Neural cell (in vitro differentiated cells): Measurements from ENCODE around the gene ARID1B. TPM values are rescaled to one million over a fixed set of nuclear protein-coding genes. Genes with fewer than 3 reads are reported as not detected.

ENCODE experiments used
- H2AFZ ChIP-seq: fragments of 200-600, 300-800 bp; sonication (generic), shearing (Covaris generic); 2 replicates; pipeline ENCODE4 v1.6.0; 2014; ENCODE audit warnings: low read depth, mild to moderate bottlenecking, antibody characterized with exemption, low read length, moderate library complexity
- H3F3A ChIP-seq: fragments of 200-600 bp; shearing (Covaris generic); 2 replicates; pipeline ENCODE4 v1.6.1; 2016; ENCODE audit warnings: mild to moderate bottlenecking, moderate library complexity, mixed read lengths, antibody characterized with exemption, low read length; ENCODE audit not compliant: insufficient read depth, poor library complexity, severe bottlenecking
- H3K27ac ChIP-seq: fragments of 200-600, 300-800 bp; sonication (generic), shearing (Covaris generic); 2 replicates; pipeline ENCODE4 v1.5.1; 2014; ENCODE audit warnings: mild to moderate bottlenecking, low read length, moderate library complexity
- H3K27me3 ChIP-seq: fragments of 300-800, 200-600 bp; sonication (generic), shearing (Covaris generic); 2 replicates; pipeline ENCODE4 v1.6.0; 2014; ENCODE audit warnings: mild to moderate bottlenecking, low read depth, low read length, moderate library complexity; ENCODE audit not compliant: insufficient read depth
- H3K36me3 ChIP-seq: fragments of 300-800, 200-600 bp; sonication (generic), shearing (Covaris generic); 2 replicates; pipeline ENCODE4 v1.5.1; 2014; ENCODE audit warnings: mild to moderate bottlenecking, antibody characterized with exemption, low read length, moderate library complexity; ENCODE audit not compliant: insufficient read depth
- H3K4me2 ChIP-seq: fragments of 300-800, 200-600 bp; sonication (generic), shearing (Covaris generic); 2 replicates; pipeline ENCODE4 v1.6.0; 2014; ENCODE audit warnings: mild to moderate bottlenecking, low read length
- H3K4me3 ChIP-seq: fragments of 300-800, 200-600 bp; sonication (generic), shearing (Covaris generic); 2 replicates; pipeline ENCODE4 v1.5.1; 2014; ENCODE audit warnings: mild to moderate bottlenecking, low read length, moderate library complexity
- H3K79me2 ChIP-seq: fragments of 200-600 bp; shearing (Covaris generic); replicated peaks from 2 replicates; pipeline ENCODE4 v1.6.0; 2014; ENCODE audit warnings: mild to moderate bottlenecking, low read length, moderate library complexity; ENCODE audit not compliant: insufficient read depth
- H3K9ac ChIP-seq: fragments of 300-800, 200-600 bp; sonication (generic), shearing (Covaris generic); 2 replicates; pipeline ENCODE4 v1.6.1; 2016; ENCODE audit warnings: mild to moderate bottlenecking, low read length, mixed read lengths
- H3K9me2 ChIP-seq: fragments of 200-600 bp; shearing (Covaris generic); 2 replicates; pipeline ENCODE4 v1.6.1; 2016; ENCODE audit warnings: mild to moderate bottlenecking, low read length, mixed read lengths; ENCODE audit not compliant: insufficient read depth
- H3K9me3 ChIP-seq: fragments of 200-600, 300-800 bp; sonication (generic), shearing (Covaris generic); 2 replicates; pipeline ENCODE4 v1.6.1; 2016; ENCODE audit warnings: mild to moderate bottlenecking, mixed run types, low read length, moderate library complexity, mixed read lengths
- H4K20me1 ChIP-seq: fragments of 200-600 bp; shearing (Covaris generic); 2 replicates; pipeline ENCODE4 v1.6.1; 2016; ENCODE audit warnings: mild to moderate bottlenecking, mixed run types; ENCODE audit not compliant: insufficient read depth
- EP300 ChIP-seq: fragments of 450-650 bp; conservative IDR thresholded peaks from 2 replicates; pipeline ENCODE4 v1.6.1; 2014; ENCODE audit warnings: antibody characterized with exemption, mild to moderate bottlenecking, moderate library complexity; ENCODE audit not compliant: poor library complexity, severe bottlenecking
- EZH2 ChIP-seq: fragments of 200-600, 300-800 bp; shearing (Covaris generic), sonication (generic); IDR thresholded peaks from 2 replicates; pipeline ENCODE4 v1.6.1; 2014; ENCODE audit warnings: antibody characterized with exemption, low read length, borderline replicate concordance, mild to moderate bottlenecking; ENCODE audit not compliant: insufficient read depth, poor library complexity, severe bottlenecking
- MXI1 ChIP-seq: fragments of 450-650 bp; conservative IDR thresholded peaks from 2 replicates; pipeline ENCODE4 v1.6.1; 2014; ENCODE audit warnings: antibody characterized with exemption, mild to moderate bottlenecking; ENCODE audit not compliant: poor library complexity, severe bottlenecking
- POLR2AphosphoS5 ChIP-seq: IDR thresholded peaks from 2 replicates; pipeline ENCODE4 v1.6.1; 2012
- RAD21 ChIP-seq: fragments of 450-650 bp; conservative IDR thresholded peaks from 2 replicates; pipeline ENCODE4 v1.6.1; 2014; ENCODE audit warnings: antibody characterized with exemption, mild to moderate bottlenecking, moderate library complexity
- SMC3 ChIP-seq: fragments of 450-650 bp; conservative IDR thresholded peaks from 2 replicates; pipeline ENCODE4 v1.6.1; 2014; ENCODE audit warnings: antibody characterized with exemption, mild to moderate bottlenecking, moderate library complexity; ENCODE audit not compliant: poor library complexity
- TAF1 ChIP-seq: IDR thresholded peaks from 2 replicates; pipeline ENCODE4 v1.6.1; 2012; ENCODE audit warnings: low read depth
- polyA plus RNA-seq: library from polyadenylated mRNA; depleted of rRNA; stranded (reverse); fragments of >200 nt; gene quantifications from 2 replicates; pipeline ENCODE4 v1.2.3, GENCODE V29; 2014
- TF ChIP-seq, protein P1 (sequence below): IDR thresholded peaks from 2 replicates; pipeline ENCODE4 v1.6.1; 2012; ENCODE audit warnings: borderline replicate concordance
- TF ChIP-seq, protein P2 (sequence below): fragments of 450-650 bp; IDR thresholded peaks from 2 replicates; pipeline ENCODE4 v1.5.1; 2014; ENCODE audit warnings: antibody characterized with exemption, mild to moderate bottlenecking, moderate library complexity; ENCODE audit not compliant: poor library complexity, severe bottlenecking

The ARID1B gene
- polyA plus RNA-seq, 1 donor from 2014 or later: 35.0 TPM

DNA sequence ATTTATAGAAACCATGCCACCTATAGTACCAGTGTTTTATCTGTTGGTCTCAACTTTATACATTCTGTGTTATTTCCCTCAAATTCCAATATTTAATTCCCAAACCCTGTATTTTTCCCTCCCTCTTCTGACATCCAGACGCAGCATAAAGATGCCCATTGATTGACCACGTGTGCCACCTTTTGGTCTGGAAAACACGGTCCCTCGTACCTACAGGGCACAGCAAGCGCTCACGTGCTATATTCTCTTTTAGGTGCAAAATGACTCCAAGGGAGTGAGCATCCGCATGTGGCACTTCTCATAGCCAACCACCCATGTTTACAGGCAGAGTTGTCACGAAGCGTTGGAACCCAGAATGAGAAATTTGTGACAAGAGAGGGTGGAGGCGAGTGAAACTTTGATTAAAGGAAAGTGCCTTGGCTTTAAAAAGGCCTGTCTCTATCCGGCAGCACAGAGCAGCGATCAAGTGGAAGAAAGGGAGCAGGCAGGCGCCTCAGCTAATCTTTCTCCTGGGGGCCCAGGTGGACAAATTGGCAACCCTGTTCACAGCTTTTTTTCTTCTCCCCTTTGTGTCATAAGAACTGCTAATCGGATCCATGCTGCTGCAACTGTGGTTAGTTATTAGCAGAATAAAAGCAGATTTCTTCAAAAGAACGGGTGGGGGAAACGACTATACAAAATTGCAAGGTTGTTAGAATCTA is 320.2 kb downstream of the ARID1B start:
- no peaks in the 10 kb centered on the region for H3K27me3 ChIP-seq
- peak overlapping the region; percentile 2 for H3K4me3 ChIP-seq
- peaks cover 3% of the 10 kb centered on the region for H3K36me3 ChIP-seq
- no peak overlapping the region for H2AFZ ChIP-seq
- no peak overlapping the region for H3K27ac ChIP-seq
- TF ChIP-seq EZH2 (no peak), RAD21 (no peak), SMC3 (no peak), EP300 (no peak)
- TF ChIP-seq, protein P1, sequence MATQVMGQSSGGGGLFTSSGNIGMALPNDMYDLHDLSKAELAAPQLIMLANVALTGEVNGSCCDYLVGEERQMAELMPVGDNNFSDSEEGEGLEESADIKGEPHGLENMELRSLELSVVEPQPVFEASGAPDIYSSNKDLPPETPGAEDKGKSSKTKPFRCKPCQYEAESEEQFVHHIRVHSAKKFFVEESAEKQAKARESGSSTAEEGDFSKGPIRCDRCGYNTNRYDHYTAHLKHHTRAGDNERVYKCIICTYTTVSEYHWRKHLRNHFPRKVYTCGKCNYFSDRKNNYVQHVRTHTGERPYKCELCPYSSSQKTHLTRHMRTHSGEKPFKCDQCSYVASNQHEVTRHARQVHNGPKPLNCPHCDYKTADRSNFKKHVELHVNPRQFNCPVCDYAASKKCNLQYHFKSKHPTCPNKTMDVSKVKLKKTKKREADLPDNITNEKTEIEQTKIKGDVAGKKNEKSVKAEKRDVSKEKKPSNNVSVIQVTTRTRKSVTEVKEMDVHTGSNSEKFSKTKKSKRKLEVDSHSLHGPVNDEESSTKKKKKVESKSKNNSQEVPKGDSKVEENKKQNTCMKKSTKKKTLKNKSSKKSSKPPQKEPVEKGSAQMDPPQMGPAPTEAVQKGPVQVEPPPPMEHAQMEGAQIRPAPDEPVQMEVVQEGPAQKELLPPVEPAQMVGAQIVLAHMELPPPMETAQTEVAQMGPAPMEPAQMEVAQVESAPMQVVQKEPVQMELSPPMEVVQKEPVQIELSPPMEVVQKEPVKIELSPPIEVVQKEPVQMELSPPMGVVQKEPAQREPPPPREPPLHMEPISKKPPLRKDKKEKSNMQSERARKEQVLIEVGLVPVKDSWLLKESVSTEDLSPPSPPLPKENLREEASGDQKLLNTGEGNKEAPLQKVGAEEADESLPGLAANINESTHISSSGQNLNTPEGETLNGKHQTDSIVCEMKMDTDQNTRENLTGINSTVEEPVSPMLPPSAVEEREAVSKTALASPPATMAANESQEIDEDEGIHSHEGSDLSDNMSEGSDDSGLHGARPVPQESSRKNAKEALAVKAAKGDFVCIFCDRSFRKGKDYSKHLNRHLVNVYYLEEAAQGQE: no peak
- H3K79me2 ChIP-seq: no peaks in the 10 kb centered on the region
- H3K4me2 ChIP-seq: no peak overlapping the region
- H3F3A ChIP-seq: no peaks in the 10 kb centered on the region
- no peak overlapping the region for H3K9ac ChIP-seq
- no peaks in the 10 kb centered on the region for H3K9me3 ChIP-seq
- no peaks in the 10 kb centered on the region for H4K20me1 ChIP-seq
- H3K9me2 ChIP-seq: no peaks in the 10 kb centered on the region

DNA sequence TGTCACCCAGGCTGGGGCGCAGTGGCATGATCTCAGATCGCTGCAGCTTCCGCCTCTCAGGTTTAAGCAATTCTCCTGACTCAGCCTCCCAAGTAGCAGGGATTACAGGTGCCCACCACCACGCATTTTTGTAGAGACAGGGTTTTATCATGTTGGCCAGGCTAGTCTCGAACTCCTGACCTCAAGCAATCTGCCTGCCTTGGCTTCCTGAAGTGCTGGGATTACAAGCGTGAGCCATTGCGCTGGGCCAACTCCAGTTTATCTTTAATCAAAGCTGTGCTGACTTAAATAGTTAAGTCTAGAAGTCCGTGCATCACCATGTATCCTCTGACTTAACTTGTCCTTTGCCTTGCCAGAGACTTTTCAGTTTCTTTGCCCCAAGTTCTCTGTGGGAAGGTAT is 321.8 kb downstream of the ARID1B start:
- H3K27ac ChIP-seq: no peak overlapping the region
- no peaks in the 10 kb centered on the region for H3K9me2 ChIP-seq
- H3K9me3 ChIP-seq: no peaks in the 10 kb centered on the region
- H4K20me1 ChIP-seq: no peaks in the 10 kb centered on the region
- H3K36me3 ChIP-seq: peaks cover 3% of the 10 kb centered on the region
- no peak overlapping the region for H2AFZ ChIP-seq
- H3K4me3 ChIP-seq: no peak overlapping the region
- TF ChIP-seq EZH2 (no peak), SMC3 (no peak), TAF1 (no peak), RAD21 (no peak)
- H3K9ac ChIP-seq: no peak overlapping the region
- no peak overlapping the region for H3K4me2 ChIP-seq
- no peaks in the 10 kb centered on the region for H3K79me2 ChIP-seq
- H3K27me3 ChIP-seq: no peaks in the 10 kb centered on the region
- no peaks in the 10 kb centered on the region for H3F3A ChIP-seq

DNA sequence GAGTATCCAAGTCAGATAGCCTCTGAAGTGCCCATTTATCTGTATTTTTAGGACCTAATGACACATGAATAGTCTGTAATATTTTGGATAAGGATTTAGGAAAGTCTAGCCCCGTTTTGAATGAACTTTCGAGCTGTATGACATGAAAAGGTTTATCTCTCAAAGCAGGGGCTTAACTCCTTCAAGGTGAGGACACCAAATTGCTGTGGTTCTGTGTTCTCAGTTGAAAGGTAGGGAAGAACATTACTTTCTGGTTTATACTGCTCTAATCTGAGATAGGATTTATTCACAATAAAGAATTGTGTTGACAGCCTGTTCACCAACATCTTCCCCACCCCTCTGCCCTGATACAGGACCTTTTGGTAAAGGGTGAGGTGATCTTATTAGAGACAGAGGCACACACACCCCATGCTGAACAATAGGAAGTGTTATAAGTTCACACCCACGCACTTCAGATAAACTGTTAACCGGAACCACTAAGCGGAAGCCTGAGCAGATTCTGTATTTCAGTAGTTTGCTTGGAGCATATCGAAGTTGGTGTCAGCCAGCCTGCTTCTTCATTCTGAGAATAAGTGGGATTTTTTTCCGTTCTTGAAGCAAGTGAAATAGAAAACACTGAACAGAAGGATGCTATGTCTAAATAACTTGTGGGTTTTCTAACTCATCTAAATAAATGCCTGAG is 322.9 kb downstream of the ARID1B start:
- no peaks in the 10 kb centered on the region for H3K9me2 ChIP-seq
- H3K4me2 ChIP-seq: no peak overlapping the region
- no peaks in the 10 kb centered on the region for H3K27me3 ChIP-seq
- TF ChIP-seq TAF1 (no peak), MXI1 (no peak), EZH2 (no peak), SMC3 (no peak), RAD21 (no peak), EP300 (no peak), POLR2AphosphoS5 (no peak)
- TF ChIP-seq, protein P2, sequence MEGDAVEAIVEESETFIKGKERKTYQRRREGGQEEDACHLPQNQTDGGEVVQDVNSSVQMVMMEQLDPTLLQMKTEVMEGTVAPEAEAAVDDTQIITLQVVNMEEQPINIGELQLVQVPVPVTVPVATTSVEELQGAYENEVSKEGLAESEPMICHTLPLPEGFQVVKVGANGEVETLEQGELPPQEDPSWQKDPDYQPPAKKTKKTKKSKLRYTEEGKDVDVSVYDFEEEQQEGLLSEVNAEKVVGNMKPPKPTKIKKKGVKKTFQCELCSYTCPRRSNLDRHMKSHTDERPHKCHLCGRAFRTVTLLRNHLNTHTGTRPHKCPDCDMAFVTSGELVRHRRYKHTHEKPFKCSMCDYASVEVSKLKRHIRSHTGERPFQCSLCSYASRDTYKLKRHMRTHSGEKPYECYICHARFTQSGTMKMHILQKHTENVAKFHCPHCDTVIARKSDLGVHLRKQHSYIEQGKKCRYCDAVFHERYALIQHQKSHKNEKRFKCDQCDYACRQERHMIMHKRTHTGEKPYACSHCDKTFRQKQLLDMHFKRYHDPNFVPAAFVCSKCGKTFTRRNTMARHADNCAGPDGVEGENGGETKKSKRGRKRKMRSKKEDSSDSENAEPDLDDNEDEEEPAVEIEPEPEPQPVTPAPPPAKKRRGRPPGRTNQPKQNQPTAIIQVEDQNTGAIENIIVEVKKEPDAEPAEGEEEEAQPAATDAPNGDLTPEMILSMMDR: no peak
- TF ChIP-seq, protein P1: no peak
- H3F3A ChIP-seq: no peaks in the 10 kb centered on the region
- H4K20me1 ChIP-seq: no peaks in the 10 kb centered on the region
- no peak overlapping the region for H2AFZ ChIP-seq
- H3K79me2 ChIP-seq: no peaks in the 10 kb centered on the region
- no peak overlapping the region for H3K27ac ChIP-seq
- no peak overlapping the region for H3K9ac ChIP-seq
- no peaks in the 10 kb centered on the region for H3K9me3 ChIP-seq
- H3K4me3 ChIP-seq: no peak overlapping the region
- peaks cover 3% of the 10 kb centered on the region for H3K36me3 ChIP-seq
